CD8-positive, alpha-beta memory T cell (primary cell): Measurements from ENCODE around the gene UNG. TPM values are rescaled to one million over a fixed set of nuclear protein-coding genes. Genes with fewer than 3 reads are reported as not detected.

ENCODE experiments used
- CTCF ChIA-PET: fragments of 350-600 bp; sonication (Branson Sonifier 250); formaldehyde crosslinking; loops from one replicate; lab custom pipeline; 2021; ENCODE audit warnings: antibody characterized with exemption; lab: Charles Lee
- POLR2A ChIA-PET: fragments of 350-600 bp; sonication (Branson Sonifier 250); formaldehyde crosslinking; loops from one replicate; lab custom pipeline; 2021; ENCODE audit warnings: antibody characterized with exemption; lab: Charles Lee
- DNase-seq, 5 donors: peaks; one replicate each; pipeline versions ENCODE4 v3.0.0 to v3.0.0-alpha.2; 2020 to 2022; ENCODE audit warnings: mixed read lengths in 1 of 5
- H3K27ac ChIP-seq: one replicate; pipeline ENCODE4 v1.7.0; 2013; ENCODE audit warnings: low read depth, mild to moderate bottlenecking, low read length, moderate library complexity
- H3K27me3 ChIP-seq: 2 replicates; pipeline ENCODE4 v1.7.0; 2013; ENCODE audit warnings: low read length, mild to moderate bottlenecking; ENCODE audit not compliant: insufficient read depth, poor library complexity, severe bottlenecking
- H3K36me3 ChIP-seq: 2 replicates; pipeline ENCODE4 v1.7.0; 2013; ENCODE audit warnings: mild to moderate bottlenecking, low read length, moderate library complexity; ENCODE audit not compliant: insufficient read depth
- H3K4me1 ChIP-seq: 2 replicates; pipeline ENCODE4 v1.7.0; 2013; ENCODE audit warnings: mild to moderate bottlenecking, low read length, moderate library complexity; ENCODE audit not compliant: insufficient read depth
- H3K4me3 ChIP-seq: 2 replicates; pipeline ENCODE4 v1.7.0; 2013; ENCODE audit warnings: mild to moderate bottlenecking, low read length
- H3K9me3 ChIP-seq: 2 replicates; pipeline ENCODE4 v1.7.0; 2013; ENCODE audit warnings: mild to moderate bottlenecking, low read length
- H3K27ac Mint-ChIP-seq, 8 donors: one replicate each; pipeline ENCODE4 v1.8.0; 2020 to 2021; ENCODE audit warnings: mixed read lengths in 8 of 8, mild to moderate bottlenecking in 6 of 8, inconsistent platforms in 3 of 8, moderate library complexity in 3 of 8
- H3K27me3 Mint-ChIP-seq, 2 donors: one replicate each; pipeline ENCODE4 v1.8.0; 2020 to 2021; ENCODE audit warnings: mixed read lengths in 2 of 2, mild to moderate bottlenecking in 1 of 2, moderate library complexity in 1 of 2
- H3K36me3 Mint-ChIP-seq, 3 donors: one replicate each; pipeline ENCODE4 v1.8.0; 2020 to 2021; ENCODE audit warnings: mixed read lengths in 3 of 3, inconsistent platforms in 1 of 3, mild to moderate bottlenecking in 1 of 3
- H3K4me1 Mint-ChIP-seq, 3 donors: one replicate each; pipeline ENCODE4 v1.8.0; 2020 to 2021; ENCODE audit warnings: mixed read lengths in 3 of 3, inconsistent platforms in 1 of 3, mild to moderate bottlenecking in 1 of 3
- H3K4me3 Mint-ChIP-seq, 7 donors: one replicate each; pipeline ENCODE4 v1.8.0; 2020 to 2021; ENCODE audit warnings: mixed read lengths in 7 of 7, mild to moderate bottlenecking in 6 of 7, moderate library complexity in 4 of 7, inconsistent platforms in 2 of 7
- H3K9me3 Mint-ChIP-seq, 5 donors: one replicate each; pipeline ENCODE4 v1.8.0; 2020 to 2022; ENCODE audit warnings: mixed read lengths in 5 of 5, mild to moderate bottlenecking in 3 of 5, moderate library complexity in 2 of 5, inconsistent platforms in 1 of 5
- polyA plus RNA-seq: library from polyadenylated mRNA; unstranded; fragments of 300-500 nt; fragmentation: Illumina TruSeq; gene quantifications from one replicate; pipeline ENCODE4 v1.2.3, GENCODE V29; 2021
- total RNA-seq, 2 experiments: library from RNA; stranded (reverse); gene quantifications; one replicate each; pipeline ENCODE4 v1.2.3, GENCODE V29; 2021

UNG gene
- total and polyA plus RNA-seq, 3 experiments from 2014 or later = 37.7 to 101 (median 92.3) TPM

GRCh38 chr12:109124878-109125648 lies 27.7 kb downstream of the UNG start:
- H3K4me3 Mint-ChIP-seq = no peak overlapping the region
- Histone ChIP-seq H3K4me1 (no peaks in the 10 kb centered on the region), H3K36me3 (no peaks in the 10 kb centered on the region), H3K27me3 (no peaks in the 10 kb centered on the region), H3K4me3 (no peak overlapping the region), H3K27ac (no peak overlapping the region), H3K9me3 (no peaks in the 10 kb centered on the region)
- POLR2A ChIA-PET = no interaction called here
- H3K4me1 Mint-ChIP-seq = no peaks in the 10 kb centered on the region
- CTCF ChIA-PET = interaction anchor here (1.0 to 1.4 kb wide), 2 partner anchors 9 to 13 kb away, joined by 3 read pairs; no protein-coding TSS in a partner anchor
- H3K27me3 Mint-ChIP-seq = peaks cover 0 to 4% of the 10 kb centered on the region in 2 donors
- no peak for DNase-seq
- no peaks in the 10 kb centered on the region for H3K36me3 Mint-ChIP-seq
- peak overlapping the region in 2 of 8 donors; percentile 15 to 38 for H3K27ac Mint-ChIP-seq
- H3K9me3 Mint-ChIP-seq = no peaks in the 10 kb centered on the region

- Mint-ChIP-seq H3K27me3 (peaks cover 0 to 6% of the 10 kb centered on the region in 2 donors), H3K4me3 (no peak overlapping the region), H3K4me1 (no peaks in the 10 kb centered on the region), H3K36me3 (no peaks in the 10 kb centered on the region), H3K27ac (no peak overlapping the region), H3K9me3 (no peaks in the 10 kb centered on the region)
- H3K9me3 ChIP-seq = no peaks in the 10 kb centered on the region
- H3K36me3 ChIP-seq = no peaks in the 10 kb centered on the region
- no peak overlapping the region for H3K4me3 ChIP-seq
- H3K27me3 ChIP-seq = no peaks in the 10 kb centered on the region
- no peak for DNase-seq
- CTCF ChIA-PET = interaction anchor here (1.4 kb wide), 1 partner anchor 14 kb away, joined by 3 read pairs; no protein-coding TSS in a partner anchor
- no peak overlapping the region for H3K27ac ChIP-seq
- POLR2A ChIA-PET = interaction anchor here (0.6 kb wide), 1 partner anchor 19 kb away, joined by 9 read pairs; no protein-coding TSS in a partner anchor
- H3K4me1 ChIP-seq = no peaks in the 10 kb centered on the region
Measured at GRCh38 chr12:109125791-109126190, 28.4 kb downstream of the UNG start.

- Histone ChIP-seq H3K4me1 (no peaks in the 10 kb centered on the region), H3K36me3 (no peaks in the 10 kb centered on the region), H3K4me3 (no peak overlapping the region), H3K27ac (no peak overlapping the region), H3K9me3 (no peaks in the 10 kb centered on the region), H3K27me3 (no peaks in the 10 kb centered on the region)
- H3K36me3 Mint-ChIP-seq = no peaks in the 10 kb centered on the region
- H3K9me3 Mint-ChIP-seq = no peaks in the 10 kb centered on the region
- H3K27ac Mint-ChIP-seq = peak overlapping the region in 1 of 8 donors; percentile 50
- H3K27me3 Mint-ChIP-seq = peaks cover 0 to 6% of the 10 kb centered on the region in 2 donors
- H3K4me1 Mint-ChIP-seq = no peaks in the 10 kb centered on the region
- ChIA-PET POLR2A (no interaction called here), CTCF (interaction anchor here (1.7 kb wide), 1 partner anchor 14 kb away, joined by 5 read pairs; no protein-coding TSS in a partner anchor)
- H3K4me3 Mint-ChIP-seq = no peak overlapping the region
- no peak for DNase-seq
Measured at GRCh38 chr12:109126784-109127183, 29.4 kb downstream of the UNG start.

- ChIA-PET CTCF (interaction anchor here (1.7 kb wide), 1 partner anchor 15 kb away, joined by 5 read pairs; no protein-coding TSS in a partner anchor), POLR2A (no interaction called here)
Measured at GRCh38 chr12:109127533-109128242, 30.3 kb downstream of the UNG start.

GRCh38 chr12:109130297-109131153 lies 33.1 kb downstream of the UNG start:
- H3K9me3 ChIP-seq = no peaks in the 10 kb centered on the region
- no peak for DNase-seq
- H3K9me3 Mint-ChIP-seq = peaks cover 0 to 3% (median 1%) of the 10 kb centered on the region in 5 donors
- no peaks in the 10 kb centered on the region for H3K4me1 ChIP-seq
- ChIA-PET POLR2A (no interaction called here), CTCF (no interaction called here)
- H3K27me3 Mint-ChIP-seq = peaks cover 0 to 9% of the 10 kb centered on the region in 2 donors
- H3K4me3 ChIP-seq = no peak overlapping the region
- H3K36me3 Mint-ChIP-seq = peaks cover 0 to 5% (median under 1%) of the 10 kb centered on the region in 3 donors
- H3K36me3 ChIP-seq = no peaks in the 10 kb centered on the region
- no peaks in the 10 kb centered on the region for H3K4me1 Mint-ChIP-seq
- H3K27ac ChIP-seq = no peak overlapping the region
- H3K27ac Mint-ChIP-seq = no peak overlapping the region
- H3K4me3 Mint-ChIP-seq = no peak overlapping the region
- H3K27me3 ChIP-seq = no peaks in the 10 kb centered on the region

More at GRCh38 chr12:109127533-109128242, 30.3 kb downstream of the UNG start:
- Mint-ChIP-seq H3K27me3 (peaks cover 0 to 6% of the 10 kb centered on the region in 2 donors), H3K9me3 (peaks cover 0 to 1% (median 0%) of the 10 kb centered on the region in 5 donors), H3K4me1 (no peaks in the 10 kb centered on the region), H3K4me3 (no peak overlapping the region), H3K27ac (no peak overlapping the region), H3K36me3 (no peaks in the 10 kb centered on the region)
- H3K4me3 ChIP-seq = no peak overlapping the region
- no peak for DNase-seq
- H3K27ac ChIP-seq = no peak overlapping the region
- no peaks in the 10 kb centered on the region for H3K9me3 ChIP-seq
- no peaks in the 10 kb centered on the region for H3K4me1 ChIP-seq
- no peaks in the 10 kb centered on the region for H3K36me3 ChIP-seq
- no peaks in the 10 kb centered on the region for H3K27me3 ChIP-seq

- Histone ChIP-seq H3K36me3 (no peaks in the 10 kb centered on the region), H3K9me3 (no peaks in the 10 kb centered on the region), H3K4me1 (no peaks in the 10 kb centered on the region), H3K27me3 (peaks cover under 1% of the 10 kb centered on the region), H3K27ac (no peak overlapping the region), H3K4me3 (no peak overlapping the region)
- H3K36me3 Mint-ChIP-seq = peaks cover 0 to 7% (median 1%) of the 10 kb centered on the region in 3 donors
- H3K27ac Mint-ChIP-seq = peak overlapping the region in 1 of 8 donors; percentile 28
- H3K4me1 Mint-ChIP-seq = no peaks in the 10 kb centered on the region
- ChIA-PET POLR2A (no interaction called here), CTCF (no interaction called here)
- no peak for DNase-seq
- H3K9me3 Mint-ChIP-seq = peaks cover 0 to 4% (median 2%) of the 10 kb centered on the region in 5 donors
- no peak overlapping the region for H3K4me3 Mint-ChIP-seq
- peaks cover 0 to 9% of the 10 kb centered on the region in 2 donors for H3K27me3 Mint-ChIP-seq
Measured at GRCh38 chr12:109131154-109132050, 34.0 kb downstream of the UNG start.
